Astrocyte (in vitro differentiated cells and primary cell): ENCODE results near the gene PLEKHA6. TPM values are rescaled to one million over a fixed set of nuclear protein-coding genes. Genes with fewer than 3 reads are reported as not detected.
A peak's percentile ranks its signal among the peaks of the same experiment; 100 is the strongest.

Experiments
- DNase-seq: peaks from one replicate; pipeline ENCODE4 v3.0.0-alpha.2; 2010; ENCODE audit warnings: low read depth
- FAIRE-seq: peaks from 2 replicates; lab custom pipeline; 2011; peaks lifted over from hg19 to GRCh38; lab: Jason Lieb, UNC
- H2AFZ ChIP-seq: 2 replicates; pipeline ENCODE4 v1.6.0; 2012; ENCODE audit warnings: low read depth, low read length, inconsistent platforms
- H3K27ac ChIP-seq: 2 replicates; pipeline ENCODE4 v1.5.1; 2011; ENCODE audit warnings: low read depth, low read length, inconsistent platforms
- H3K27me3 ChIP-seq: 2 replicates; pipeline ENCODE4 v1.6.0; 2011; ENCODE audit warnings: low read length, inconsistent platforms; ENCODE audit not compliant: insufficient read depth
- H3K36me3 ChIP-seq: 2 replicates; pipeline ENCODE4 v1.5.1; 2011; ENCODE audit warnings: low read length, inconsistent platforms; ENCODE audit not compliant: insufficient read depth
- H3K4me1 ChIP-seq: 2 replicates; pipeline ENCODE4 v1.5.1; 2011; ENCODE audit warnings: low read length, inconsistent platforms; ENCODE audit not compliant: insufficient read depth
- H3K4me2 ChIP-seq: 2 replicates; pipeline ENCODE4 v1.6.0; 2012; ENCODE audit warnings: low read length, inconsistent platforms
- H3K4me3 ChIP-seq: 2 replicates; pipeline ENCODE4 v1.5.1; 2011; ENCODE audit warnings: low read depth, mild to moderate bottlenecking, low read length, inconsistent platforms; ENCODE audit not compliant: insufficient read depth
- H3K79me2 ChIP-seq: 2 replicates; pipeline ENCODE4 v1.6.0; 2012; ENCODE audit warnings: mild to moderate bottlenecking, low read length, inconsistent platforms; ENCODE audit not compliant: insufficient read depth
- H3K9ac ChIP-seq: 2 replicates; pipeline ENCODE4 v1.6.0; 2012; ENCODE audit warnings: mild to moderate bottlenecking, low read length, inconsistent platforms
- H3K9me3 ChIP-seq: 2 replicates; pipeline ENCODE4 v1.5.1; 2012; ENCODE audit warnings: low read depth, mild to moderate bottlenecking, low read length, inconsistent platforms; ENCODE audit not compliant: insufficient read depth
- H4K20me1 ChIP-seq: 2 replicates; pipeline ENCODE4 v1.6.0; 2012; ENCODE audit warnings: low read length, inconsistent platforms; ENCODE audit not compliant: insufficient read depth
- H3K27ac Mint-ChIP-seq: one replicate; pipeline ENCODE4 v1.8.0; 2021; ENCODE audit warnings: mild to moderate bottlenecking, mixed read lengths; ENCODE audit not compliant: unreplicated experiment
- H3K27me3 Mint-ChIP-seq: one replicate; pipeline ENCODE4 v1.8.0; 2021; ENCODE audit warnings: low read depth, mixed read lengths; ENCODE audit not compliant: unreplicated experiment
- H3K36me3 Mint-ChIP-seq: one replicate; pipeline ENCODE4 v1.8.0; 2021; ENCODE audit warnings: low read depth, mixed read lengths; ENCODE audit not compliant: unreplicated experiment
- H3K4me1 Mint-ChIP-seq: one replicate; pipeline ENCODE4 v1.8.0; 2021; ENCODE audit warnings: low read depth, mixed read lengths; ENCODE audit not compliant: unreplicated experiment
- H3K4me3 Mint-ChIP-seq: one replicate; pipeline ENCODE4 v1.8.0; 2021; ENCODE audit warnings: mild to moderate bottlenecking, moderate library complexity, mixed read lengths; ENCODE audit not compliant: unreplicated experiment
- H3K9me3 Mint-ChIP-seq: one replicate; pipeline ENCODE4 v1.8.0; 2021; ENCODE audit warnings: mild to moderate bottlenecking, mixed read lengths; ENCODE audit not compliant: unreplicated experiment
- CTCF ChIP-seq: IDR thresholded peaks from 2 replicates; pipeline ENCODE4 v1.5.1; 2011; ENCODE audit warnings: low read depth, mild to moderate bottlenecking, inconsistent platforms, low read length, moderate library complexity; ENCODE audit not compliant: insufficient read depth
- EZH2 ChIP-seq: IDR thresholded peaks from 2 replicates; pipeline ENCODE4 v1.6.1; 2012; ENCODE audit warnings: mild to moderate bottlenecking, low read length, inconsistent platforms; ENCODE audit not compliant: insufficient read depth
- total RNA-seq: library from RNA; stranded (reverse); gene quantifications from 2 replicates; pipeline ENCODE4 v1.2.1, GENCODE V29; 2021

The PLEKHA6 gene
- total RNA-seq, 1 donor from 2014 or later = 1.5 TPM

DNA sequence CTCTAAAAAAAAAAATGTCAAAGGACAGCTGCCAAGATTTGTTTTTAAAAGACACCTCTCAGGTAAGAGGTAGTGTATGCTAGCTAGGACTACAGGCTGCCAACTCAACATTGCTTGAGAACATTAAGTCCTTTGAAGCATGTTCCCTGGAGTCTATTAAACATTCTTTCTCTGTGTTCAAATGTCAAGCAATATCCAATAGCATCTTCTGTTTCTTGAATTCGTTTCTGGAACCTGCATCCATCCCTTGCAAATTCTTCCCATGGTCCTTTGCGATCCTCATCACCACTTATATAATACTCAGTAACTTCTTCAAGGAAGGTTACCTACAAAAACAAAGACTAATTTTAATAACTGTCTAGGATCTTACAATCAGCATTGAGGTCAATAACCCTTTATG is 46.3 kb upstream of the PLEKHA6 start:
- H3K9ac ChIP-seq = no peak overlapping the region
- Mint-ChIP-seq H3K9me3 (no peaks in the 10 kb centered on the region), H3K27me3 (no peaks in the 10 kb centered on the region), H3K36me3 (peaks cover 7% of the 10 kb centered on the region), H3K4me1 (peaks cover 10% of the 10 kb centered on the region), H3K27ac (no peak overlapping the region), H3K4me3 (peak overlapping the region; percentile 99)
- H2AFZ ChIP-seq = no peak overlapping the region
- no peaks in the 10 kb centered on the region for H3K27me3 ChIP-seq
- peaks cover 95% of the 10 kb centered on the region for H4K20me1 ChIP-seq
- no peaks in the 10 kb centered on the region for H3K9me3 ChIP-seq
- FAIRE-seq (no peak), DNase-seq (no peak)
- peaks cover 26% of the 10 kb centered on the region for H3K36me3 ChIP-seq
- H3K4me1 ChIP-seq = no peaks in the 10 kb centered on the region
- peaks cover 91% of the 10 kb centered on the region for H3K79me2 ChIP-seq
- peak overlapping the region; percentile 91 for H3K4me2 ChIP-seq
- no peak for TF ChIP-seq EZH2
- TF ChIP-seq CTCF = no peak
- peak overlapping the region; percentile 91 for H3K4me3 ChIP-seq
- H3K27ac ChIP-seq = no peak overlapping the region

DNA sequence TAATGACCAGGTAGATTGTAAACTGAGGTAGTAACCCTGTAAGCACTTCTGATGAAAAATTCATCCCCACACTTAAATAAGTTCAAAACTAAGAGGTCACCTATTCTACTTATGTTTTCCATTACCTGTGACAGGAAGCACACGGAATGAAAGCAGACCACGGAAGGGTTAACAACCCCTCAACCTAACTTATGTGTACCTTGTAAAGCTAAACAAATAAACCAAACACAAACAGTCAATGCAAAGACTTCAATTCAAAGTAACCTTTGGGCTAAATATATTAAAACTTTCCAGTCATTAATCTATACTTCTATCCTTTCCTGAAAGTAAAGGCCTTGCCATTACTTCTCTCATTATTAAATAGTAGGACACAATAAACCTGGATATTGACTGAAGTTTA is 44.9 kb upstream of the PLEKHA6 start:
- TF ChIP-seq EZH2 = no peak
- TF ChIP-seq CTCF = no peak
- Mint-ChIP-seq H3K27ac (no peak overlapping the region), H3K4me1 (peaks cover 10% of the 10 kb centered on the region), H3K9me3 (no peaks in the 10 kb centered on the region), H3K4me3 (peak overlapping the region; percentile 5), H3K36me3 (peaks cover 7% of the 10 kb centered on the region), H3K27me3 (no peaks in the 10 kb centered on the region)
- Histone ChIP-seq H2AFZ (no peak overlapping the region), H3K36me3 (peaks cover 38% of the 10 kb centered on the region), H3K4me3 (no peak overlapping the region), H3K9ac (no peak overlapping the region), H3K79me2 (peaks cover 77% of the 10 kb centered on the region), H3K27ac (no peak overlapping the region), H3K4me1 (no peaks in the 10 kb centered on the region), H3K4me2 (no peak overlapping the region), H3K9me3 (no peaks in the 10 kb centered on the region), H3K27me3 (no peaks in the 10 kb centered on the region), H4K20me1 (peaks cover 86% of the 10 kb centered on the region)
- no peak for DNase-seq
- no peak for FAIRE-seq

DNA sequence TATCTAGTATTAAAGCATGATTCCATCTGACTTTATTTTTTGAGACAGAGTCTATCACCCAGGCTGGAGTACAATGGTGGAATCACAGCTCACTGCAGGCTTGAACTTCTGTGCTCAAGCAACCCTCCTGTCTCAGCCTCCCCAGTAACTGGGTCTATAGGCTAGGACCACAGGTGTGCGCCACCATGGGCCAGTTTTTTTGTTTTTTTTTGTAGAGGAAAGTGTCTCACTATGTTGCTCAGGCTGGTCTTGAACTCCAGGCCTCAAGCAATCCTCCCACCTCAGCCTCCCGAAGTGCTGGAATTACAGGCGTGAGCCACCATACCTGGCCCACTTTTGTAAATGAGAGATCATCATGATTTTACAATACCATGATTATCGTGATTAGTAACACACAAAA is 42.7 kb upstream of the PLEKHA6 start:
- no peak overlapping the region for H3K27ac Mint-ChIP-seq
- DNase-seq (no peak), FAIRE-seq (no peak)
- Histone ChIP-seq H3K4me2 (no peak overlapping the region), H2AFZ (no peak overlapping the region), H3K79me2 (peaks cover 55% of the 10 kb centered on the region), H3K9ac (no peak overlapping the region), H3K27me3 (no peaks in the 10 kb centered on the region), H3K4me1 (no peaks in the 10 kb centered on the region), H3K27ac (no peak overlapping the region), H3K4me3 (no peak overlapping the region), H3K9me3 (no peaks in the 10 kb centered on the region), H3K36me3 (peaks cover 42% of the 10 kb centered on the region), H4K20me1 (peaks cover 70% of the 10 kb centered on the region)
- no peaks in the 10 kb centered on the region for H3K9me3 Mint-ChIP-seq
- H3K27me3 Mint-ChIP-seq = no peaks in the 10 kb centered on the region
- H3K4me3 Mint-ChIP-seq = no peak overlapping the region
- peaks cover 10% of the 10 kb centered on the region for H3K4me1 Mint-ChIP-seq
- H3K36me3 Mint-ChIP-seq = peaks cover 6% of the 10 kb centered on the region
- TF ChIP-seq CTCF (no peak), EZH2 (no peak)
